GM12872 (cell line): ENCODE data around the gene DNAJB6.

Experiments used
- CTCF ChIP-seq: IDR thresholded peaks from 3 replicates; pipeline ENCODE4 v1.5.1; 2011; ENCODE audit warnings: low read depth, mild to moderate bottlenecking, low read length, moderate library complexity; ENCODE audit not compliant: insufficient read depth

DNAJB6 gene

GRCh38 chr7:157405914-157406810, 69.4 kb downstream of the DNAJB6 start:
- 0 out of 3 replicates have a peak, but pooled peaks have one; percentile 3 for TF ChIP-seq CTCF

GRCh38 chr7:157406971-157407370, 70.2 kb downstream of the DNAJB6 start:
- no peak for TF ChIP-seq CTCF

GRCh38 chr7:157407512-157408257, 70.9 kb downstream of the DNAJB6 start:
- no peak for TF ChIP-seq CTCF

GRCh38 chr7:157408258-157409101, 71.7 kb downstream of the DNAJB6 start:
- no peak for TF ChIP-seq CTCF

- TF ChIP-seq CTCF, result no peak
These were observed 72.4 kb downstream of the DNAJB6 start for GRCh38 chr7:157409149-157409752.

- TF ChIP-seq CTCF, result no peak
These were observed 73.2 kb downstream of the DNAJB6 start for GRCh38 chr7:157409753-157410727.
